Neutrophil (primary cell): ENCODE measurements around the gene GPBAR1.
A peak's percentile ranks its signal among the peaks of the same experiment; 100 is the strongest.

Experiments
- H3K27ac ChIP-seq: fragments of 200-600 bp; sonication (generic); 2 replicates; pipeline ENCODE4 v1.5.1; 2016; ENCODE audit warnings: mild to moderate bottlenecking, moderate library complexity
- H3K27me3 ChIP-seq: fragments of 200-600 bp; sonication (generic); 2 replicates; pipeline ENCODE4 v1.6.0; 2016; ENCODE audit warnings: mild to moderate bottlenecking
- H3K36me3 ChIP-seq: fragments of 200-600 bp; sonication (generic); 2 replicates; pipeline ENCODE4 v1.5.1; 2017
- H3K4me1 ChIP-seq, 2 experiments: fragments of 200-600 bp in 1 of 2; sonication (generic) in 1 of 2; 1 replicate in 1 of 2; 2 replicates in 1 of 2; pipeline versions ENCODE4 v1.5.1 to v1.6.1; 2013 to 2016; ENCODE audit warnings: low read depth in 1 of 2, low read length in 1 of 2, mild to moderate bottlenecking in 1 of 2, moderate library complexity in 1 of 2; ENCODE audit not compliant: control insufficient read depth in 1 of 2, insufficient read depth in 1 of 2
- H3K4me3 ChIP-seq, 2 experiments: fragments of 200-600 bp in 1 of 2; sonication (generic) in 1 of 2; 1 replicate in 1 of 2; 2 replicates in 1 of 2; pipeline ENCODE4 v1.5.1; 2013 to 2016; ENCODE audit warnings: low read depth in 1 of 2, low read length in 1 of 2, mild to moderate bottlenecking in 1 of 2, moderate library complexity in 1 of 2
- H3K9me3 ChIP-seq: fragments of 200-600 bp; sonication (generic); 2 replicates; pipeline ENCODE4 v1.5.1; 2016
- TF ChIP-seq, protein P1 (sequence below): fragments of 200-600 bp; sonication (generic); IDR thresholded peaks from 2 replicates; pipeline ENCODE4 v1.5.1; 2016; ENCODE audit warnings: antibody characterized with exemption

GPBAR1 gene

DNA sequence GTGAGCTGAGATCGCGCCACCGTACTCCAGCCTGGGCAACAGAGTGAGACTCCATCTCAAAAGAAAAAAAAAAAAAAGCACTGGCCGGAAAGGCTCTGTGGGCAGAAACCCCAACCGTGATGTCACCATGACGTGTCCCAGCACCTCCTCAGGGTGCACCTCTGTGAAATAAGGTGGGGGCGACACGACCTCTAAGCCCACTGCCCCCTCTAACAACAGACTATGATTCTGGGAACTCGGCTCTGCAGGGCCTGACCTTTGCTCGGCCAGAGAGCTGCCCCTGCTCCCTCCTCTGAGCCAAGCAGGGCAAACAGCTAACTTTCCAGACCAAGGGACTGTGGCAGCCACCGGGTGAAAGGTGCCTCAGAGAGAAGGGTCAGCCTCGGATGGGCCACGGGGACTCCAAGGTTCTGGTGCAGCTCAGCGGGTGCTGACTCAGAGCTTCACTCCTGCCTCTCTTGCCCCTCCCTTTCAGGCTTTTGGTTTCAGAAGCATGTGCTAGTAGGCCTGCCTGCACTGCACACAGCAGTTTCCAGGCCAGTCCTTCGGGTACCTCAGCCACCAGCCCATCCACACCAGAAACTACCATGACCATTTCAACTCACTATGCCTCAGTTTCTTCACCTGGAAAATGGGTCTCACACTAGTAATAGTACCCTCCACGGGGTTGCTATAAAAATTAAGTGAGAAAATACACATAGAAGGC lies 23.4 kb downstream of the GPBAR1 start:
- Histone ChIP-seq H3K4me3 (no peak overlapping the region), H3K27ac (peak overlapping the region; percentile 1), H3K36me3 (peaks cover 56% of the 10 kb centered on the region)

DNA sequence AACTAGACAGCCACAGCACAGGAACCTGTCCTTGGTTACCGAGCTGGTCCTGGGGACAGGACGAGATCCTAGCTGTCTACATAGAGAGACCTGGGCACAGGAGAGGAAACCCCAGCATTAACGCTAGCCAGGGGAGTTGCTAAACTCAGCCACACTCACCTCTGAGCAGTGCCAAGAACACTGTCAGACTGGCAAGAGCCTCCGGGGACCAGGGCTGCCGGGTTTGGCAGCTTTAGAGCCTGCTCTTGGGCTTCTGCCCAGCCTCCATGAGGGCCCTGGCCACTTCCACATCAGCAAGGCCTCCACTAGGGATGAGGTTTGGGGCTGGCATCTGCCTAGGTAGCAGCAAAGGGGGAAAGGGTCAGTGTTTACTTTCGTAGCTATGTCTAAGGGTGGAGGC lies 24.8 kb downstream of the GPBAR1 start:
- Histone ChIP-seq H3K9me3 (no peaks in the 10 kb centered on the region), H3K4me3 (no peak overlapping the region), H3K27me3 (no peaks in the 10 kb centered on the region), H3K27ac (peak overlapping the region; percentile 96), H3K36me3 (peaks cover 42% of the 10 kb centered on the region), H3K4me1 (peaks cover 56% of the 10 kb centered on the region in 2 experiments)
- TF ChIP-seq, protein P1, sequence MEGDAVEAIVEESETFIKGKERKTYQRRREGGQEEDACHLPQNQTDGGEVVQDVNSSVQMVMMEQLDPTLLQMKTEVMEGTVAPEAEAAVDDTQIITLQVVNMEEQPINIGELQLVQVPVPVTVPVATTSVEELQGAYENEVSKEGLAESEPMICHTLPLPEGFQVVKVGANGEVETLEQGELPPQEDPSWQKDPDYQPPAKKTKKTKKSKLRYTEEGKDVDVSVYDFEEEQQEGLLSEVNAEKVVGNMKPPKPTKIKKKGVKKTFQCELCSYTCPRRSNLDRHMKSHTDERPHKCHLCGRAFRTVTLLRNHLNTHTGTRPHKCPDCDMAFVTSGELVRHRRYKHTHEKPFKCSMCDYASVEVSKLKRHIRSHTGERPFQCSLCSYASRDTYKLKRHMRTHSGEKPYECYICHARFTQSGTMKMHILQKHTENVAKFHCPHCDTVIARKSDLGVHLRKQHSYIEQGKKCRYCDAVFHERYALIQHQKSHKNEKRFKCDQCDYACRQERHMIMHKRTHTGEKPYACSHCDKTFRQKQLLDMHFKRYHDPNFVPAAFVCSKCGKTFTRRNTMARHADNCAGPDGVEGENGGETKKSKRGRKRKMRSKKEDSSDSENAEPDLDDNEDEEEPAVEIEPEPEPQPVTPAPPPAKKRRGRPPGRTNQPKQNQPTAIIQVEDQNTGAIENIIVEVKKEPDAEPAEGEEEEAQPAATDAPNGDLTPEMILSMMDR, result no peak

More for the DNA sequence above, 23.4 kb downstream of the GPBAR1 start:
- H3K4me1 ChIP-seq, result peaks cover 43% of the 10 kb centered on the region in 2 experiments
- H3K27me3 ChIP-seq, result no peaks in the 10 kb centered on the region
- TF ChIP-seq, protein P1, result no peak
- no peaks in the 10 kb centered on the region for H3K9me3 ChIP-seq

DNA sequence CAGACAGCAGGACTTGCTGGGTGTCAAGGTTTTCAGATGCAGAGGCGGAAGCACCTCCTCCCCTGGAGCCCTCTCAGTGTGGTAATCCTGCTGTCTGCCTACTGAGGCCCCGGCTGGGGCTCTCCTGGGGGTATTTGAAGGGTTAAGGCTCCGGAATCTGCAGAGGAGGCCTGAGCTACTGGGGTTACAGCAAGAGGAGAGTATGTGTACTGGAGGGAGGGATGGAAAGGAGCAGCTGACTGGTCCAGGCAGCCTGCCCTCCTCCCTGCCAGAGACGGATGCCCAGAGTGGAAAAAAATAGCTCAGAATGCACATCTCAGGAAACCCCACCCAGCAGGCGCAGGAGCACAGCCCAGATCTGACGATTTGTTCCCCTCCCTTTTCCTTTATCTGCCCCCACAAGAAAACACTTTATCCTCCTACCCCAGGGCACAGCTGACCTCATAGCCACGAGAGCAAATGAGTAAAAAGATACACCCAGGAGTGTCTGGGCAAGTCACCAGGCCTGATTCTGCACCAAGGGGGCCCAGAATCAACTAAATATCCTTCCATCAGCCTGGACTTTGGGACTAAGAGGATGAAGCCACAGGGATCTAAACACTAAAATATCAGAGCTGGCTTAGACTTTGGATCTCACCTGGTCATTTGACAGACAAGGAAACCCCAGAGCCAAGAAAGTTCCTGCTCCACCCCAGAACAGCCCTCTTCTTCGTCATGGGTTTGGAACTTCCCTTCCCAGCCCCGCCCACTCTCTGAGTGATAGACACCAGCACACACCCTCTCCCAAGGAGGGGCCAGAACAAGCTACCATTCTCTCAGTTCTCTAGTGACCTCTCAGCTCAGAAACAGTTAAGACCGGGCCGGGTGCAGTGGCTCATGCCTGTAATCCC lies 26.0 kb downstream of the GPBAR1 start:
- H3K36me3 ChIP-seq, result peaks cover 30% of the 10 kb centered on the region
- H3K9me3 ChIP-seq, result no peaks in the 10 kb centered on the region
- TF ChIP-seq, protein P1, result no peak
- H3K4me1 ChIP-seq, result peaks cover 68% of the 10 kb centered on the region in 2 experiments
- H3K27ac ChIP-seq, result peak overlapping the region; percentile 96
- no peaks in the 10 kb centered on the region for H3K27me3 ChIP-seq
- peak overlapping the region; percentile 41 to 59 for H3K4me3 ChIP-seq

DNA sequence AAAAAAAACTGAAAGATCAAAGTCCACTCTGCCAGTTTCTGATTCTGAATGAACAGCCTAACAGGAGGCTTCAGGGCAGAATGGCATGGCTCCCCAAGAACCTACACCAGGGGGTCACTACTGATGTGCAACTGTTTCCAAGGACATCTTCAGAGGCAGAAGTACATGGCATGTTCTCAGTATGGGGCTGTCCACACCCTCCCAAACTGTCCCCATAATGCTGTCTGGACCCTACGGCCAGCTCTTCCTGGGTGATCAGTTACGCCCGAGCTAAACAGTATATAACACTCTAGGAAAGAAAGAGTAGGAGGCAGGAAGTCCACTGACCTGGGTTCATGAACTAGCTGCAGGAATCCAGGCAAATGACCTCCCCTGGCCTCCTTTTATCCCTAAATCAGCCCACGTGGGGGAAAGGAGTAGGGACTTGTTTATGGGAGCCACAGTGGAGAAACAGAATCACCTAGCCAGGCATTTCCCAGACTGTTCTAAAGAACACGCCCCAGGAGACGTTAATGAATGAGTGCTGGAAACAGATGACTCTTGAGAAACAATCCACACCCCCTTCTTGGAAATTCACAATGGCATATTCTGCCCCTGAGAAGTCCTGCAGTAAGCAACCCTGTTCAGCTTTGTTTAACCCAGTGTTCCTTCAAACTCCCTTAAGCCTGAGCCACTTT lies 29.0 kb downstream of the GPBAR1 start:
- Histone ChIP-seq H3K27me3 (no peaks in the 10 kb centered on the region), H3K4me1 (peaks cover 94 to 96% of the 10 kb centered on the region in 2 experiments), H3K9me3 (no peaks in the 10 kb centered on the region), H3K36me3 (peaks cover 5% of the 10 kb centered on the region), H3K4me3 (peak overlapping the region; percentile 86 to 95), H3K27ac (peak overlapping the region; percentile 96)
- TF ChIP-seq, protein P1, result no peak
